PC-3 (cell line): Measurements from ENCODE around the gene PRICKLE1. TPM values are rescaled to one million over a fixed set of nuclear protein-coding genes. Genes with fewer than 3 reads are reported as not detected.

Source experiments
- ATAC-seq: fragments of 200-7000 bp; cut with Tn5 transposase; 2 replicates; pipeline ENCODE4 v1.9.1; 2020; ENCODE audit warnings: mild to moderate bottlenecking, moderate library complexity
- BruUV-seq: library from RNA; stranded (reverse); fragments of 400-500 nt; replicated peaks from 2 replicates; lab custom pipeline; 2021; lab: Mats Ljungman, UMichigan
- CTCF ChIA-PET: fragments of 300-600 bp; sonication (Branson Sonifier 250); formaldehyde crosslinking; loops from one replicate; lab custom pipeline; 2022; ENCODE audit warnings: antibody characterized with exemption; lab: Charles Lee
- POLR2A ChIA-PET: fragments of 300-600 bp; sonication (Branson Sonifier 250); formaldehyde crosslinking; loops from one replicate; lab custom pipeline; 2022; ENCODE audit warnings: antibody characterized with exemption; ENCODE audit not compliant: unreplicated experiment; lab: Charles Lee
- DNase-seq: peaks from one replicate; pipeline ENCODE4 v3.0.0-alpha.2; 2015
- H2AFZ ChIP-seq: fragments of 300-600 bp; sonication (generic); 2 replicates; pipeline ENCODE4 v1.6.0; 2016; ENCODE audit warnings: antibody characterized with exemption, low read length
- H3F3A ChIP-seq: fragments of 300-600 bp; sonication (generic); one replicate; pipeline ENCODE4 v1.6.0; 2017; ENCODE audit warnings: antibody characterized with exemption, low read length, control low read depth, mild to moderate bottlenecking; ENCODE audit not compliant: unreplicated experiment
- H3K27ac ChIP-seq: fragments of 300-600 bp; sonication (generic); 2 replicates; pipeline ENCODE4 v1.5.1; 2016; ENCODE audit warnings: mild to moderate bottlenecking, low read length
- H3K27me3 ChIP-seq: fragments of 300-600 bp; sonication (generic); 2 replicates; pipeline ENCODE4 v1.6.1; 2016; ENCODE audit warnings: low read length, mixed read lengths
- H3K36me3 ChIP-seq: fragments of 300-600 bp; sonication (generic); 2 replicates; pipeline ENCODE4 v1.6.1; 2016; ENCODE audit warnings: low read depth, mixed run types, low read length, mixed read lengths
- H3K4me1 ChIP-seq: fragments of 300-600 bp; sonication (generic); 2 replicates; pipeline ENCODE4 v1.5.1; 2016; ENCODE audit warnings: low read length; ENCODE audit not compliant: insufficient read depth
- H3K4me2 ChIP-seq: fragments of 300-600 bp; sonication (generic); 2 replicates; pipeline ENCODE4 v1.6.0; 2016; ENCODE audit warnings: low read length
- H3K4me3 ChIP-seq: fragments of 300-600 bp; sonication (generic); 2 replicates; pipeline ENCODE4 v1.5.1; 2016; ENCODE audit warnings: mild to moderate bottlenecking, low read length, mixed read lengths
- H3K79me2 ChIP-seq: fragments of 300-600 bp; sonication (generic); 2 replicates; pipeline ENCODE4 v1.6.1; 2017; ENCODE audit warnings: low read length, mixed read lengths
- H3K9ac ChIP-seq: fragments of 300-600 bp; sonication (generic); 2 replicates; pipeline ENCODE4 v1.6.0; 2016; ENCODE audit warnings: mild to moderate bottlenecking, low read length
- H3K9me2 ChIP-seq: fragments of 300-600 bp; sonication (generic); replicated peaks from 2 replicates; pipeline ENCODE4 v1.6.1; 2016; ENCODE audit warnings: mixed run types, low read length, mixed read lengths
- H3K9me3 ChIP-seq: fragments of 300-600 bp; sonication (generic); 2 replicates; pipeline ENCODE4 v1.6.1; 2016; ENCODE audit warnings: low read length, mixed read lengths
- H4K20me1 ChIP-seq: fragments of 300-600 bp; sonication (generic); 2 replicates; pipeline ENCODE4 v1.6.1; 2016; ENCODE audit warnings: low read length, mixed read lengths
- EZH2 ChIP-seq: fragments of 300-600 bp; sonication (generic); IDR thresholded peaks from one replicate; pipeline ENCODE4 v1.6.1; 2017; ENCODE audit warnings: antibody characterized with exemption, mild to moderate bottlenecking, low read length; ENCODE audit not compliant: unreplicated experiment
- EZH2phosphoT487 ChIP-seq: fragments of 300-600 bp; sonication (generic); IDR thresholded peaks from 2 replicates; pipeline ENCODE4 v1.6.1; 2018; ENCODE audit warnings: mild to moderate bottlenecking, antibody characterized with exemption, low read length, borderline replicate concordance
- intact Hi-C: fragments of 100-400 bp; cut with micrococcal nuclease; formaldehyde crosslinking; loops from 2 replicates; pipeline ENCODE4 v1.9.0; 2023
- total RNA-seq: library from RNA; depleted of rRNA; stranded (reverse); fragments of >200 nt; gene quantifications from 2 replicates; pipeline ENCODE4 v1.2.3, GENCODE V29; 2014
- TF ChIP-seq, protein P1 (sequence below): fragments of 300-600 bp; sonication (generic); conservative IDR thresholded peaks from 2 replicates; pipeline ENCODE4 v1.5.1; 2017; ENCODE audit warnings: antibody characterized with exemption, low read depth, mild to moderate bottlenecking, low read length

The PRICKLE1 gene
- total RNA-seq, 1 experiment from 2014 or later = 17.2 TPM

DNA sequence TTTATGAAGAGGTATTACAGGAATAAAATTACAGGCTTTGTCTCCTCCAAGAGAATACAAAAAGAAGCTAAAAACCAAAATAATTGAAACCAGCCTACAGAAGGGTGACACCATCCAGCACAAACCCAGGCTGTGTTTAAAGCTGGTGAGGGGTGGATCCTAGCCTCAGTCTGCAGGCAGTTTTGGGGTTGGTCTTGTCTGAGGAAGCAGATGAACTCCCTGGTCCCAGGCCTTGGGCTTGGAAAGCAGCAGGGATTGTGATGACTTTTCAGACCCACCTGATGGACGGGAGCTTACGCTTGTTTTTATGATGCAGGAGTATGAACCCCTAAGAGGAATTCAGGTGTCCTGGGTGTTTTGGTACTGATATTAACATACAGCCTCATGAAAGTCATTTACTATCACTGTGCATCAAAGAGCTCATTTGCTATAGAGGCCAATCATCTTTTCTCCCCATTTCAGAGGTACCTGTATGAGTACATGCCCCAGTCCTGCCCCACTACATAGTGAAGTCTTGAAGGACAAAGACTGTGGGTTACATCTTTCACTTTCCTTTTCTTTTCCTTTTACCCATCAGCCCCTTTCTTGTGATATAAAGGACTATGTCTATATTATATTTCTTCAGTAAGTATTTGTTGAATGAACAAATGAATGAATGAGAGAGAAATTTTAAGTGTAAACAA is 18.1 kb downstream of the PRICKLE1 start:
- H2AFZ ChIP-seq = no peak overlapping the region
- TF ChIP-seq EZH2phosphoT487 = no peak
- TF ChIP-seq EZH2 = no peak
- TF ChIP-seq, protein P1, sequence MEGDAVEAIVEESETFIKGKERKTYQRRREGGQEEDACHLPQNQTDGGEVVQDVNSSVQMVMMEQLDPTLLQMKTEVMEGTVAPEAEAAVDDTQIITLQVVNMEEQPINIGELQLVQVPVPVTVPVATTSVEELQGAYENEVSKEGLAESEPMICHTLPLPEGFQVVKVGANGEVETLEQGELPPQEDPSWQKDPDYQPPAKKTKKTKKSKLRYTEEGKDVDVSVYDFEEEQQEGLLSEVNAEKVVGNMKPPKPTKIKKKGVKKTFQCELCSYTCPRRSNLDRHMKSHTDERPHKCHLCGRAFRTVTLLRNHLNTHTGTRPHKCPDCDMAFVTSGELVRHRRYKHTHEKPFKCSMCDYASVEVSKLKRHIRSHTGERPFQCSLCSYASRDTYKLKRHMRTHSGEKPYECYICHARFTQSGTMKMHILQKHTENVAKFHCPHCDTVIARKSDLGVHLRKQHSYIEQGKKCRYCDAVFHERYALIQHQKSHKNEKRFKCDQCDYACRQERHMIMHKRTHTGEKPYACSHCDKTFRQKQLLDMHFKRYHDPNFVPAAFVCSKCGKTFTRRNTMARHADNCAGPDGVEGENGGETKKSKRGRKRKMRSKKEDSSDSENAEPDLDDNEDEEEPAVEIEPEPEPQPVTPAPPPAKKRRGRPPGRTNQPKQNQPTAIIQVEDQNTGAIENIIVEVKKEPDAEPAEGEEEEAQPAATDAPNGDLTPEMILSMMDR = no peak
- H3K36me3 ChIP-seq = no peaks in the 10 kb centered on the region
- ChIA-PET CTCF (no interaction called here), POLR2A (no interaction called here)
- DNase-seq = no peak
- H4K20me1 ChIP-seq = no peaks in the 10 kb centered on the region
- no peak overlapping the region for H3K4me2 ChIP-seq
- H3K4me1 ChIP-seq = peaks cover 7% of the 10 kb centered on the region
- H3K4me3 ChIP-seq = no peak overlapping the region
- intact Hi-C loops = loop anchor here (5.0 kb wide), 1 partner anchor 711 kb away; no protein-coding TSS in a partner anchor
- H3K79me2 ChIP-seq = peaks cover 59% of the 10 kb centered on the region
- H3K27ac ChIP-seq = no peak overlapping the region
- H3K27me3 ChIP-seq = no peaks in the 10 kb centered on the region
- no peaks in the 10 kb centered on the region for H3K9me2 ChIP-seq
- BruUV-seq = no TSS peak
- H3K9ac ChIP-seq = no peak overlapping the region
- no peak for ATAC-seq
- no peaks in the 10 kb centered on the region for H3K9me3 ChIP-seq
- H3F3A ChIP-seq = no peaks in the 10 kb centered on the region

- Histone ChIP-seq H3K4me3 (no peak overlapping the region), H3K36me3 (no peaks in the 10 kb centered on the region), H4K20me1 (no peaks in the 10 kb centered on the region), H3K4me1 (peaks cover 7% of the 10 kb centered on the region), H3K4me2 (no peak overlapping the region), H3K79me2 (peaks cover 48% of the 10 kb centered on the region), H3K9ac (no peak overlapping the region), H3K27me3 (no peaks in the 10 kb centered on the region), H3F3A (no peaks in the 10 kb centered on the region), H2AFZ (no peak overlapping the region), H3K27ac (no peak overlapping the region), H3K9me3 (no peaks in the 10 kb centered on the region), H3K9me2 (no peaks in the 10 kb centered on the region)
- ChIA-PET POLR2A (no interaction called here), CTCF (interaction anchor here (0.8 kb wide), 1 partner anchor 708 kb away, joined by 3 read pairs; no protein-coding TSS in a partner anchor)
- ATAC-seq (no peak; the same call in 1 of the 2 replicates), DNase-seq (peak; percentile 48)
- no TSS peak for BruUV-seq
- intact Hi-C loops = loop anchor here (5.0 kb wide), 1 partner anchor 712 kb away; no protein-coding TSS in a partner anchor
- TF ChIP-seq, protein P1 = no peak
- TF ChIP-seq EZH2 = no peak
These were observed 19.5 kb downstream of the PRICKLE1 start for GRCh38 chr12:42570076-42570475.
